Measurements from ENCODE around the gene MFSD6.

- no peak for TF ChIP-seq KDM1A (IDR thresholded peaks at IDR 0.05; ENCODE audit: borderline replicate concordance, low read length)
- TF ChIP-seq KDM4A (IDR thresholded peaks at IDR 0.05; ENCODE audit: low read depth, low read length, severe bottlenecking): no peak
- no peak for TF ChIP-seq YY1 (IDR thresholded peaks at IDR 0.05; ENCODE audit: low read depth, low read length)
- no peak for TF ChIP-seq RFX5 (IDR thresholded peaks at IDR 0.05; ENCODE audit: borderline replicate concordance, low read depth, low read length)
- TF ChIP-seq CTCF (IDR thresholded peaks at IDR 0.05; ENCODE audit: control extremely low read depth in 1 of 3, insufficient read depth in 1 of 3, low read depth in 1 of 3, low read length in 3 of 3): no peak
- TF ChIP-seq RNF2 (IDR thresholded peaks at IDR 0.05; ENCODE audit: borderline replicate concordance, low read depth, low read length, missing control alignments, poor library complexity, severe bottlenecking): no peak
- TF ChIP-seq POLR2AphosphoS5 (IDR thresholded peaks at IDR 0.05; ENCODE audit: low read depth, low read length): no peak
- no peak for TF ChIP-seq ATF2 (IDR thresholded peaks at IDR 0.05; ENCODE audit: low read length)
- TF ChIP-seq SIN3A (conservative IDR thresholded peaks at IDR 0.05 in 1 of 2, IDR thresholded peaks at IDR 0.05 in 1 of 2; ENCODE audit: low read depth in 1 of 2, low read length in 2 of 2): no peak
- no peak for TF ChIP-seq CEBPB (IDR thresholded peaks at IDR 0.05; ENCODE audit: low read depth, low read length)
- no peak for TF ChIP-seq RBBP5 (IDR thresholded peaks at IDR 0.05; ENCODE audit: borderline replicate concordance, low read depth, low read length)
Measured at GRCh38 chr2:190451561-190452176, 43.5 kb downstream of the MFSD6 start.
